ENCODE results near the gene RAET1E. TPM values are rescaled to one million over a fixed set of nuclear protein-coding genes. Genes with fewer than 3 reads are reported as not detected.

RAET1E gene
- total RNA-seq, 1 experiment from 2014 or later = not detected

DNA sequence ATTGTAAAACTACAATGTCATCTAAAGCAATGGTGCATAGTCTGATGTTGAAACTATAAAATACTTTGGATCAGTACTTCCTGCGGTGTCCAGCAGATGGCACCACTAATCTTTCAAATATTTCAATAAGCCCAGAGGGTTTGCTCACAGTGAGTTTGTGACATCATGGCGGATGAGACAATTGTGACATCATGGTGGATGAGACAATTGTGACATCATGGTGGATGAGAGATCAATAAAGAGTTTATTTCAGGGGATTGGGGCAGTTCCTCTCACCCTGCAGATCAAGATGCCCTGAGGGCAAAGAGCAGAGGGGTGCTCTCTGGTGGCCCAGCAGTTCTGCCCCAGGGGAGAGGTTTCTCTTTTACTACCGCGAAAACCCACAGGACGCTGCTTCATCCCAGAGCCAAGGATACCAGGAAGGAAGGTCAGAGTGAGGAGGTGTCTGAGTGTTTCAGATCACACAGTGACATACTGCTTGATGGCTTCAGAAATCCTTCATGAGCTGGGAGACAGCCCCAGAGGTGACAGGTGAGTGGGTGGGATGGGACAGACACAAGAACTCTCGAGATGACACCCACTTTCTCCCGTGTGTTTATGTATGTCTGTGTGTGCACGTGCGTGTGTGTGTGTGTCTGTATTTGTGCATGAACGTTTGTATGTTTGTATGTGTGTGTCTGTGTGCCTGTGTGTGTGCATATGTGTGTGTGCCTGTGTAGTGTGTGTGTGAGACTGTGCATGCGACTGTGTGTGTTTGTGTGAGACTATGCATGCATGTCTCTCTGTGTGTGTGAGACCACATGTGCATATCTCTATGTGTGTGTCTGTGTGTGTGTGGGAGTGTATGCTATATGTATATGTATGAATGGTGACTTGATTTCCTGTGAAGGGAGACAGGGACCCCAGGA is 36.6 kb upstream of the RAET1E start:
- no TSS peak for BruUV-seq (replicated peaks)
- Histone ChIP-seq H3K36me3 (ENCODE audit: control insufficient read depth, insufficient read depth, low read length) (no peaks in the 10 kb centered on the region), H3K4me1 (no peaks in the 10 kb centered on the region), H3K4me3 (ENCODE audit: low read depth, low read length) (no peak overlapping the region), H3K9me3 (no peaks in the 10 kb centered on the region), H3K27me3 (replicated peaks; ENCODE audit: control insufficient read depth, insufficient read depth, low read length) (no peaks in the 10 kb centered on the region; the same call in none of the 2 replicates)
- no peaks in the 10 kb centered on the region for H3K9me3 Mint-ChIP-seq (ENCODE audit: unreplicated experiment)
- H3K4me3 Mint-ChIP-seq (ENCODE audit: unreplicated experiment) = no peak overlapping the region
- H3K4me1 Mint-ChIP-seq (ENCODE audit: low read depth, unreplicated experiment) = peaks cover 7% of the 10 kb centered on the region
- ChIA-PET CTCF (no interaction called here), POLR2A (no interaction called here)
- no peaks in the 10 kb centered on the region for H3K36me3 Mint-ChIP-seq (ENCODE audit: insufficient read depth, unreplicated experiment)
- H3K27me3 Mint-ChIP-seq (ENCODE audit: insufficient read depth, unreplicated experiment) = peaks cover 31% of the 10 kb centered on the region
- peak; percentile 60 to 74 for TF ChIP-seq CTCF (IDR thresholded peaks at IDR 0.05; ENCODE audit: insufficient read depth in 1 of 2, low read depth in 1 of 2, low read length in 1 of 2, severe bottlenecking in 1 of 2, unreplicated experiment in 1 of 2)
- intact Hi-C loops (cut with micrococcal nuclease; ENCODE audit: unreplicated experiment) = loop anchor here (1.0 to 10.0 kb wide), 3 partner anchors 83 to 400 kb away; partner anchors contain the start of gene ULBP3
- DNase-seq = peak; percentile 49 to 69
- no peak overlapping the region for H3K27ac Mint-ChIP-seq (ENCODE audit: unreplicated experiment)

DNA sequence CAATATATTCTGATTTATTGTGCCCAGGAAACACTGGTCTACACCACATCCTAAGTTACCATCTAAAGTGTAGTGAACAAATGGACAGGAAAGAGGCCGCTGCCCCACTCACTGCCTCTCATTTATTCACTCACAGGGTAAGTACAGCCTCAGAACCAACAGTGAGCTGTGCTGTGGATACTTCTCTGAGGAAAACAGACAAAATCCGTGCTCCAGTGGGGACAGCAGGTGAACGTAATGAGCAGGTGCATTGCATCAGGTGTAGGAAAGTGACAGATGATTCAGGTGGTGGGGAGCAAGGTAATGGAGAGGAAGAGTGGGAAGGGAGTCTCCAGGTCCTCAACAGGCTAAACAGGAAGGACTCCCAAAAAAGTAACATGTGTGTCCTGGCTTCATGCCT is 35.5 kb upstream of the RAET1E start:
- intact Hi-C loops (cut with micrococcal nuclease; ENCODE audit: unreplicated experiment) = loop anchor here (5.0 to 10.0 kb wide), 2 partner anchors 134 to 401 kb away; partner anchors contain the start of gene ULBP3
- no peaks in the 10 kb centered on the region for H3K36me3 Mint-ChIP-seq (ENCODE audit: insufficient read depth, unreplicated experiment)
- no peaks in the 10 kb centered on the region for H3K9me3 Mint-ChIP-seq (ENCODE audit: unreplicated experiment)
- TF ChIP-seq CTCF (IDR thresholded peaks at IDR 0.05; ENCODE audit: insufficient read depth in 1 of 2, low read depth in 1 of 2, low read length in 1 of 2, severe bottlenecking in 1 of 2, unreplicated experiment in 1 of 2) = no peak
- peak overlapping the region; percentile 1 for H3K4me3 Mint-ChIP-seq (ENCODE audit: unreplicated experiment)
- CTCF ChIA-PET = interaction anchor here (0.9 kb wide), 1 partner anchor 92 kb away, joined by 3 read pairs; no protein-coding TSS in a partner anchor
- no peak overlapping the region for H3K27ac Mint-ChIP-seq (ENCODE audit: unreplicated experiment)
- Histone ChIP-seq H3K4me1 (no peaks in the 10 kb centered on the region), H3K27me3 (replicated peaks; ENCODE audit: control insufficient read depth, insufficient read depth, low read length) (no peaks in the 10 kb centered on the region; the same call in none of the 2 replicates), H3K4me3 (ENCODE audit: low read depth, low read length) (no peak overlapping the region), H3K36me3 (ENCODE audit: control insufficient read depth, insufficient read depth, low read length) (no peaks in the 10 kb centered on the region), H3K9me3 (no peaks in the 10 kb centered on the region)
- peaks cover 7% of the 10 kb centered on the region for H3K4me1 Mint-ChIP-seq (ENCODE audit: low read depth, unreplicated experiment)
- peaks cover 33% of the 10 kb centered on the region for H3K27me3 Mint-ChIP-seq (ENCODE audit: insufficient read depth, unreplicated experiment)
- no TSS peak for BruUV-seq (replicated peaks)
- POLR2A ChIA-PET = no interaction called here
- DNase-seq = no peak

DNA sequence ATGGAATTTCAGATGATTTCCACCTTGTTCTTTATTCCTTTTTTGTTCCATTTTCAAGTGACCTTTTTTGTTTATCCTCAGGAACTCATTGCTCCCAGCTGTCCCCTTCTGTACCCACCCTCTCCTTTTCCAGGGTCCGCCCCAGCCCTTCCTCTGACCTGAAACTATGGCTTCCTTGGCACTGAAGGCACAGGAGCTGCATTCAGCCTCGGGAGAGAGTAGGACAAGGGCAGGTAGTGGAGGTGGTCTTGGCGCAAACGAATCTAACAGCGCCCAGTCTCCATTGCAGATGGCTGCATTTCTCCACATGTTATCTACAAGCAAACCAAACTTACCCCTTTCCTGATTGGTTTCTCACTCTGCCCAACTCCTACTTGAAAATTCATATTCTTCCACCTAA is 35.1 kb upstream of the RAET1E start:
- Mint-ChIP-seq H3K27me3 (ENCODE audit: insufficient read depth, unreplicated experiment) (peaks cover 37% of the 10 kb centered on the region), H3K27ac (ENCODE audit: unreplicated experiment) (no peak overlapping the region), H3K4me1 (ENCODE audit: low read depth, unreplicated experiment) (peaks cover 7% of the 10 kb centered on the region), H3K4me3 (ENCODE audit: unreplicated experiment) (peak overlapping the region; percentile 1), H3K36me3 (ENCODE audit: insufficient read depth, unreplicated experiment) (no peaks in the 10 kb centered on the region), H3K9me3 (ENCODE audit: unreplicated experiment) (no peaks in the 10 kb centered on the region)
- Histone ChIP-seq H3K27me3 (replicated peaks; ENCODE audit: control insufficient read depth, insufficient read depth, low read length) (no peaks in the 10 kb centered on the region; the same call in 1 of the 2 replicates), H3K36me3 (ENCODE audit: control insufficient read depth, insufficient read depth, low read length) (no peaks in the 10 kb centered on the region), H3K4me3 (ENCODE audit: low read depth, low read length) (no peak overlapping the region), H3K4me1 (no peaks in the 10 kb centered on the region), H3K9me3 (no peaks in the 10 kb centered on the region)
- intact Hi-C loops (cut with micrococcal nuclease; ENCODE audit: unreplicated experiment) = loop anchor here (5.0 to 10.0 kb wide), 2 partner anchors 134 to 402 kb away; partner anchors contain the start of gene ULBP3
- BruUV-seq (replicated peaks) = no TSS peak
- TF ChIP-seq CTCF (IDR thresholded peaks at IDR 0.05; ENCODE audit: insufficient read depth in 1 of 2, low read depth in 1 of 2, low read length in 1 of 2, severe bottlenecking in 1 of 2, unreplicated experiment in 1 of 2) = no peak
- ChIA-PET CTCF (interaction anchor here (0.9 kb wide), 1 partner anchor 92 kb away, joined by 3 read pairs; no protein-coding TSS in a partner anchor), POLR2A (no interaction called here)
- DNase-seq = no peak

All from Caco-2 (cell line).